ENCODE measurements around the gene DPYD. TPM values are rescaled to one million over a fixed set of nuclear protein-coding genes. Genes with fewer than 3 reads are reported as not detected.

DPYD gene
- total RNA-seq, 1 donor, result 35.8 TPM

GRCh38 chr1:97630948-97631347 is 289.9 kb downstream of the DPYD start:
- DNase-seq (ENCODE audit: low read depth in 2 of 3, low spot score in 2 of 3), result peak in 2 of 3 donors; percentile 33 to 85

- DNase-seq (ENCODE audit: low read depth in 2 of 3, low spot score in 2 of 3), result no peak
Observed at GRCh38 chr1:97630281-97630680, 290.6 kb downstream of the DPYD start.

- DNase-seq (ENCODE audit: low read depth in 2 of 3, low spot score in 2 of 3), result no peak
Observed at GRCh38 chr1:97623220-97623619, 297.6 kb downstream of the DPYD start.

- DNase-seq (ENCODE audit: low read depth in 2 of 3, low spot score in 2 of 3), result no peak
Observed at GRCh38 chr1:97621955-97622354, 298.9 kb downstream of the DPYD start.

- DNase-seq (ENCODE audit: low read depth in 2 of 3, low spot score in 2 of 3), result no peak
Observed at GRCh38 chr1:97619706-97620105, 301.1 kb downstream of the DPYD start.

- DNase-seq (ENCODE audit: low read depth in 2 of 3, low spot score in 2 of 3), result no peak
Observed at GRCh38 chr1:97610748-97611147, 310.1 kb downstream of the DPYD start.

GRCh38 chr1:97610102-97610501 is 310.7 kb downstream of the DPYD start:
- no peak for DNase-seq (ENCODE audit: low read depth in 2 of 3, low spot score in 2 of 3)

GRCh38 chr1:97608272-97608671 is 312.6 kb downstream of the DPYD start:
- no peak for DNase-seq (ENCODE audit: low read depth in 2 of 3, low spot score in 2 of 3)

GRCh38 chr1:97603776-97604175 is 317.1 kb downstream of the DPYD start:
- DNase-seq (ENCODE audit: low read depth in 2 of 3, low spot score in 2 of 3), result no peak

GRCh38 chr1:97603218-97603617 is 317.6 kb downstream of the DPYD start:
- no peak for DNase-seq (ENCODE audit: low read depth in 2 of 3, low spot score in 2 of 3)

- no peak for DNase-seq (ENCODE audit: low read depth in 2 of 3, low spot score in 2 of 3)
Observed at GRCh38 chr1:97599447-97599846, 321.4 kb downstream of the DPYD start.

GRCh38 chr1:97593192-97593591 is 327.6 kb downstream of the DPYD start:
- DNase-seq (ENCODE audit: low read depth in 2 of 3, low spot score in 2 of 3), result no peak

GRCh38 chr1:97588772-97589171 is 332.1 kb downstream of the DPYD start:
- no peak for DNase-seq (ENCODE audit: low read depth in 2 of 3, low spot score in 2 of 3)

- DNase-seq (ENCODE audit: low read depth in 2 of 3, low spot score in 2 of 3), result no peak
Observed at GRCh38 chr1:97581614-97582051, 339.2 kb downstream of the DPYD start.

- no peak for DNase-seq (ENCODE audit: low read depth in 2 of 3, low spot score in 2 of 3)
Observed at GRCh38 chr1:97577613-97578012, 343.2 kb downstream of the DPYD start.

- DNase-seq (ENCODE audit: low read depth in 2 of 3, low spot score in 2 of 3), result no peak
Observed at GRCh38 chr1:97573553-97573952, 347.3 kb downstream of the DPYD start.

GRCh38 chr1:97572561-97572960 is 348.3 kb downstream of the DPYD start:
- DNase-seq (ENCODE audit: low read depth in 2 of 3, low spot score in 2 of 3), result no peak

GRCh38 chr1:97571760-97572159 is 349.1 kb downstream of the DPYD start:
- no peak for DNase-seq (ENCODE audit: low read depth in 2 of 3, low spot score in 2 of 3)

GRCh38 chr1:97570691-97571090 is 350.1 kb downstream of the DPYD start:
- no peak for DNase-seq (ENCODE audit: low read depth in 2 of 3, low spot score in 2 of 3)

- no peak for DNase-seq (ENCODE audit: low read depth in 2 of 3, low spot score in 2 of 3)
Observed at GRCh38 chr1:97567000-97567749, 353.7 kb downstream of the DPYD start.

- DNase-seq (ENCODE audit: low read depth in 2 of 3, low spot score in 2 of 3), result no peak
Observed at GRCh38 chr1:97565886-97566285, 354.9 kb downstream of the DPYD start.

- DNase-seq (ENCODE audit: low read depth in 2 of 3, low spot score in 2 of 3), result no peak
Observed at GRCh38 chr1:97563926-97564325, 356.9 kb downstream of the DPYD start.

- no peak for DNase-seq (ENCODE audit: low read depth in 2 of 3, low spot score in 2 of 3)
Observed at GRCh38 chr1:97562081-97562480, 358.8 kb downstream of the DPYD start.

All from hematopoietic multipotent progenitor cell (in vitro differentiated cells).